GM23248 (cell line): Measurements from ENCODE around the gene TMEM255B. TPM values are rescaled to one million over a fixed set of nuclear protein-coding genes. Genes with fewer than 3 reads are reported as not detected.
A peak's percentile ranks its signal among the peaks of the same experiment; 100 is the strongest.

Source experiments
- DNase-seq: peaks from one replicate; pipeline ENCODE4 v3.0.0-alpha.2; 2015
- H2AFZ ChIP-seq: fragments of 200-600 bp; sonication (generic); 2 replicates; pipeline ENCODE4 v1.6.1; 2016; ENCODE audit warnings: antibody characterized with exemption
- H3F3A ChIP-seq: fragments of 200-600 bp; sonication (generic); 2 replicates; pipeline ENCODE4 v1.6.1; 2016; ENCODE audit warnings: mild to moderate bottlenecking, antibody characterized with exemption, mixed run types; ENCODE audit not compliant: insufficient read depth
- H3K27ac ChIP-seq: fragments of 200-600 bp; sonication (generic); 2 replicates; pipeline ENCODE4 v1.5.1; 2016; ENCODE audit warnings: mild to moderate bottlenecking
- H3K27me3 ChIP-seq: fragments of 200-600 bp; sonication (generic); replicated peaks from 2 replicates; pipeline ENCODE4 v1.6.1; 2016; ENCODE audit warnings: mild to moderate bottlenecking; ENCODE audit not compliant: insufficient read depth
- H3K36me3 ChIP-seq: fragments of 200-600 bp; sonication (generic); 2 replicates; pipeline ENCODE4 v1.6.1; 2016; ENCODE audit warnings: low read depth, mild to moderate bottlenecking
- H3K4me1 ChIP-seq: fragments of 200-600 bp; sonication (generic); 2 replicates; pipeline ENCODE4 v1.6.1; 2016; ENCODE audit warnings: mild to moderate bottlenecking; ENCODE audit not compliant: insufficient read depth
- H3K4me2 ChIP-seq: fragments of 200-600 bp; sonication (generic); one replicate; pipeline ENCODE4 v1.6.1; 2016; ENCODE audit warnings: mild to moderate bottlenecking; ENCODE audit not compliant: unreplicated experiment
- H3K4me3 ChIP-seq: fragments of 200-600 bp; sonication (generic); 2 replicates; pipeline ENCODE4 v1.5.1; 2016; ENCODE audit warnings: mild to moderate bottlenecking
- H3K79me2 ChIP-seq: fragments of 200-600 bp; sonication (generic); 2 replicates; pipeline ENCODE4 v1.6.1; 2016; ENCODE audit warnings: mild to moderate bottlenecking; ENCODE audit not compliant: insufficient read depth
- H3K9ac ChIP-seq: fragments of 200-600 bp; sonication (generic); 2 replicates; pipeline ENCODE4 v1.6.1; 2016; ENCODE audit warnings: mild to moderate bottlenecking
- H3K9me2 ChIP-seq: fragments of 200-600 bp; sonication (generic); 2 replicates; pipeline ENCODE4 v1.6.1; 2016; ENCODE audit warnings: mixed run types, mild to moderate bottlenecking, moderate library complexity; ENCODE audit not compliant: insufficient read depth
- H3K9me3 ChIP-seq: fragments of 200-600 bp; sonication (generic); one replicate; pipeline ENCODE4 v1.6.1; 2017; ENCODE audit warnings: low read depth
- H4K20me1 ChIP-seq: fragments of 200-600 bp; sonication (generic); 2 replicates; pipeline ENCODE4 v1.6.0; 2016; ENCODE audit not compliant: insufficient read depth
- EZH2 ChIP-seq: fragments of 200-600 bp; sonication (generic); IDR thresholded peaks from 2 replicates; pipeline ENCODE4 v1.6.1; 2018; ENCODE audit warnings: antibody characterized with exemption, mild to moderate bottlenecking; ENCODE audit not compliant: insufficient read depth, poor library complexity, severe bottlenecking
- EZH2phosphoT487 ChIP-seq: fragments of 200-600 bp; sonication (generic); IDR thresholded peaks from 2 replicates; pipeline ENCODE4 v1.6.1; 2018; ENCODE audit warnings: antibody characterized with exemption, moderate library complexity, mild to moderate bottlenecking, low read depth; ENCODE audit not compliant: insufficient read depth
- WGBS, 2 experiments: methylation state at CpG; one replicate each; pipeline ENCODE4 v1.1.6; 2015 to 2017; ENCODE audit warnings: low lambda C conversion rate in 2 of 2, low coverage in 1 of 2; ENCODE audit errors: missing lambda C conversion rate in 2 of 2; 5-methylcytosine and 5-hydroxymethylcytosine counted together
- in situ Hi-C: fragments of 300-500 bp; cut with MboI; formaldehyde crosslinking; loops from 2 replicates; pipeline ENCODE4 v1.15.0; 2020
- polyA plus RNA-seq: library from polyadenylated mRNA; unstranded; fragments of >200 nt; fragmentation: Nextera tagmentation; extraction: Ambion mirVana; gene quantifications from 2 replicates; pipeline ENCODE4 v1.2.1, GENCODE V29; 2016
- total RNA-seq: library from RNA; depleted of rRNA; stranded (reverse); fragments of >200 nt; shearing (Covaris generic); gene quantifications from 2 replicates; pipeline ENCODE4 v1.2.3, GENCODE V29; 2014

Gene TMEM255B
- total and polyA plus RNA-seq, 2 experiments from 2014 or later = 8.2 TPM; not detected in 1

- 90 to 92% methylated on average over 36 to 38 of the region's 38 CpGs for WGBS, 2 experiments
Observed at GRCh38 chr13:113834496-113835200, 75.6 kb downstream of the TMEM255B start.

GRCh38 chr13:113835461-113836270 is 76.6 kb downstream of the TMEM255B start:
- peak; percentile 91 for DNase-seq
- Histone ChIP-seq H3K36me3 (peaks cover 14% of the 10 kb centered on the region; the same call in 1 of the 2 replicates), H3F3A (peaks cover 18% of the 10 kb centered on the region), H3K27me3 (no peaks in the 10 kb centered on the region), H3K9ac (no peak overlapping the region), H4K20me1 (no peaks in the 10 kb centered on the region), H3K4me3 (no peak overlapping the region), H2AFZ (no peak overlapping the region), H3K9me3 (no peaks in the 10 kb centered on the region), H3K4me1 (peaks cover 39% of the 10 kb centered on the region), H3K79me2 (peaks cover 23% of the 10 kb centered on the region), H3K27ac (peak overlapping the region; percentile 61), H3K9me2 (no peaks in the 10 kb centered on the region), H3K4me2 (peak overlapping the region; percentile 43)
- WGBS, 2 experiments = 73 to 78% methylated on average over 26 to 37 of the region's 37 CpGs
- no peak for TF ChIP-seq EZH2phosphoT487
- no peak for TF ChIP-seq EZH2
- in situ Hi-C loops = no loop called here

More at GRCh38 chr13:113834496-113835200, 75.6 kb downstream of the TMEM255B start:
- Histone ChIP-seq H3K4me2 (no peak overlapping the region), H3K27ac (peak overlapping the region; percentile 15; the same call in 1 of the 2 replicates), H3K79me2 (peaks cover 13% of the 10 kb centered on the region), H3K9ac (no peak overlapping the region), H3F3A (peaks cover 18% of the 10 kb centered on the region; the same call in 1 of the 2 replicates), H3K9me3 (no peaks in the 10 kb centered on the region), H3K4me3 (no peak overlapping the region), H3K36me3 (peaks cover 17% of the 10 kb centered on the region; the same call in 1 of the 2 replicates), H4K20me1 (no peaks in the 10 kb centered on the region), H3K4me1 (peaks cover 30% of the 10 kb centered on the region), H3K27me3 (no peaks in the 10 kb centered on the region), H2AFZ (no peak overlapping the region), H3K9me2 (no peaks in the 10 kb centered on the region)
- DNase-seq = no peak
- in situ Hi-C loops = no loop called here
- TF ChIP-seq EZH2phosphoT487 = no peak
- no peak for TF ChIP-seq EZH2

- Histone ChIP-seq H3K79me2 (peaks cover 36% of the 10 kb centered on the region), H3F3A (peaks cover 19% of the 10 kb centered on the region), H3K27me3 (no peaks in the 10 kb centered on the region), H3K9ac (peak overlapping the region; percentile 85), H2AFZ (no peak overlapping the region), H3K4me2 (peak overlapping the region; percentile 24), H3K9me3 (no peaks in the 10 kb centered on the region), H3K27ac (peak overlapping the region; percentile 97), H3K9me2 (no peaks in the 10 kb centered on the region), H3K4me1 (peaks cover 41% of the 10 kb centered on the region), H3K36me3 (peaks cover 15% of the 10 kb centered on the region; the same call in 1 of the 2 replicates), H4K20me1 (no peaks in the 10 kb centered on the region), H3K4me3 (no peak overlapping the region)
- TF ChIP-seq EZH2 = no peak
- no peak for TF ChIP-seq EZH2phosphoT487
- peak; percentile 95 for DNase-seq
- 0 to 2% methylated on average over 16 to 18 of the region's 19 CpGs for WGBS, 2 experiments
- in situ Hi-C loops = no loop called here
Observed at GRCh38 chr13:113836768-113837559, 77.9 kb downstream of the TMEM255B start.
